ENCODE measurements around the gene MACROD2. TPM values are rescaled to one million over a fixed set of nuclear protein-coding genes. Genes with fewer than 3 reads are reported as not detected.

Gene MACROD2
- total and polyA plus RNA-seq, 7 donors, result 0.20 to 4.8 (median 0.87) TPM

DNA sequence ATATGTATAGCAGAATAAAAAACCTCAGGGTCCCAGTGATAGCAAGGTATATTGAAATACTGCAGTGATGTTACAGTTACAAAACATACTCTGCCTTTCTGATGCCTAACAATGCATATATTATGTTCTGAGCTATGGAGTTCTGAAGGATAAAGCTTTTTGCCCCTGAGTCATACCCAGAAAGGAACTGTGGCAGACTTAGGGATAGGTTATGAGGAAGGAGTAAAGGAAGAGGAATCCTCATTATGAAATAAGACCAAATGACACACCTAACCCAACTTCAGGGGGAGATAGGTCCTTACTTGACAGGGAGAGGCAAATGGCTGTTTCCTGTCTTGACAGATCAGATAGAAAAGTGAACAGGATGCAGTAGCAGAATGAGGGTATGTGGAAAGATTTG lies 1282.7 kb downstream of the MACROD2 start:
- Histone ChIP-seq H3K27ac (no peak overlapping the region), H3K4me1 (no peaks in the 10 kb centered on the region), H3K36me3 (ENCODE audit: insufficient read depth in 1 of 2, low read depth in 1 of 2) (no peaks in the 10 kb centered on the region), H3K9me3 (no peaks in the 10 kb centered on the region), H3K27me3 (ENCODE audit: insufficient read depth in 3 of 3, low read length in 2 of 3) (no peaks in the 10 kb centered on the region), H3K4me3 (no peak overlapping the region)
- ATAC-seq, result no peak
- TF ChIP-seq, protein P1, sequence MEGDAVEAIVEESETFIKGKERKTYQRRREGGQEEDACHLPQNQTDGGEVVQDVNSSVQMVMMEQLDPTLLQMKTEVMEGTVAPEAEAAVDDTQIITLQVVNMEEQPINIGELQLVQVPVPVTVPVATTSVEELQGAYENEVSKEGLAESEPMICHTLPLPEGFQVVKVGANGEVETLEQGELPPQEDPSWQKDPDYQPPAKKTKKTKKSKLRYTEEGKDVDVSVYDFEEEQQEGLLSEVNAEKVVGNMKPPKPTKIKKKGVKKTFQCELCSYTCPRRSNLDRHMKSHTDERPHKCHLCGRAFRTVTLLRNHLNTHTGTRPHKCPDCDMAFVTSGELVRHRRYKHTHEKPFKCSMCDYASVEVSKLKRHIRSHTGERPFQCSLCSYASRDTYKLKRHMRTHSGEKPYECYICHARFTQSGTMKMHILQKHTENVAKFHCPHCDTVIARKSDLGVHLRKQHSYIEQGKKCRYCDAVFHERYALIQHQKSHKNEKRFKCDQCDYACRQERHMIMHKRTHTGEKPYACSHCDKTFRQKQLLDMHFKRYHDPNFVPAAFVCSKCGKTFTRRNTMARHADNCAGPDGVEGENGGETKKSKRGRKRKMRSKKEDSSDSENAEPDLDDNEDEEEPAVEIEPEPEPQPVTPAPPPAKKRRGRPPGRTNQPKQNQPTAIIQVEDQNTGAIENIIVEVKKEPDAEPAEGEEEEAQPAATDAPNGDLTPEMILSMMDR (IDR thresholded peaks at IDR 0.05), result no peak
- DNase-seq, result no peak
- intact Hi-C loops (cut with DNase I), result no loop called here

DNA sequence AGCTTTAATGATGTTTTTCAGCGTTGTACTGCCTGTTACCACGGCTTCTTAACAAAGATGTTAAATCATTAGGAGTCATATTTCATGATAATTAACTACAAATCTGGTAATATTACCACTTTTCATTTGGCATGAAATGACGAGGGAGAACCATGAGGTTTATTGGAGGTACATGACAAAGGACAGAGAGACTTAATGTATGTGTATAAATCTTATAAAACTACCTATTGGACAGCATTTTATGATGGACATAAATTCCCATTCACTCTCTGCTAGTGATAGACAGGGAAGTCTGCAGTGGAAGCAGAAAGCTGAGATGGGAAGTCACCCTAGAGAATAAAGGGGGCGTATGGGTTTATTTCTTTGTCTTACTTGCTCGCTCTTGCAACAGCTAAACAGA lies 1292.0 kb downstream of the MACROD2 start:
- Histone ChIP-seq H3K27ac (no peak overlapping the region), H3K9me3 (no peaks in the 10 kb centered on the region), H3K4me3 (no peak overlapping the region), H3K27me3 (ENCODE audit: insufficient read depth in 3 of 3, low read length in 2 of 3) (no peaks in the 10 kb centered on the region), H3K4me1 (no peaks in the 10 kb centered on the region), H3K36me3 (ENCODE audit: insufficient read depth in 1 of 2, low read depth in 1 of 2) (no peaks in the 10 kb centered on the region)
- intact Hi-C loops (cut with DNase I), result no loop called here
- 51 to 62% (median 58%) methylated on average over 5 of the region's 5 CpGs for WGBS, 3 donors
- TF ChIP-seq, protein P1 (IDR thresholded peaks at IDR 0.05), result no peak
- no peak for ATAC-seq
- DNase-seq, result no peak

- no peaks in the 10 kb centered on the region for H3K4me1 ChIP-seq
- no peak overlapping the region for H3K27ac ChIP-seq
- DNase-seq, result no peak
- H3K27me3 ChIP-seq (ENCODE audit: insufficient read depth in 3 of 3, low read length in 2 of 3), result no peaks in the 10 kb centered on the region
- no peak overlapping the region for H3K4me3 ChIP-seq
- no peak for ATAC-seq
- H3K9me3 ChIP-seq, result no peaks in the 10 kb centered on the region
- H3K36me3 ChIP-seq (ENCODE audit: insufficient read depth in 1 of 2, low read depth in 1 of 2), result no peaks in the 10 kb centered on the region
- 73 to 83% (median 75%) methylated on average over 3 of the region's 3 CpGs for WGBS, 3 donors
- TF ChIP-seq, protein P1 (IDR thresholded peaks at IDR 0.05), result no peak
- intact Hi-C loops (cut with DNase I), result no loop called here
Measured at GRCh38 chr20:15288106-15288505, 1292.8 kb downstream of the MACROD2 start.

DNA sequence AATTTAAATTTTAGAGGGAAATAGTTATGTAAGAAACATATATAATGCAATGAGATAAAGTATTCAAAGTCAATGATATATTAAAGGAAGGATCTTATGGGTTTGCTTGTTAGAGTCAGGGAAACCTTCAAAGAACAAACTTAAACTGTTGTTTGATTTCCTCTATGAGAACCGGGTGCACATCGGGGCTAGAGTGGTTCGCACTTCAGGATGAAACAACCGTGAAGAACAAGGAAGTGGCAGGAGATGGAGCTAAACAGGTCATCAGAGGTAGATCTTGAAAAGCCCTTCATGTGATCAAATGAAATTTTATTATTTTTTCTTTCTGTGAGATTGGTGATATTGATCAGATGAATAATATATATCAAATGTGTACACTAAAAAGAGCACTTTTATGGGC lies 1294.0 kb downstream of the MACROD2 start:
- Histone ChIP-seq H3K27me3 (ENCODE audit: insufficient read depth in 3 of 3, low read length in 2 of 3) (no peaks in the 10 kb centered on the region), H3K27ac (no peak overlapping the region), H3K4me1 (no peaks in the 10 kb centered on the region), H3K36me3 (ENCODE audit: insufficient read depth in 1 of 2, low read depth in 1 of 2) (no peaks in the 10 kb centered on the region), H3K4me3 (no peak overlapping the region), H3K9me3 (no peaks in the 10 kb centered on the region)
- 61 to 79% (median 71%) methylated on average over 4 of the region's 4 CpGs for WGBS, 3 donors
- TF ChIP-seq, protein P1 (IDR thresholded peaks at IDR 0.05), result no peak
- ATAC-seq (no peak), DNase-seq (no peak)
- intact Hi-C loops (cut with DNase I), result no loop called here

- TF ChIP-seq, protein P1 (IDR thresholded peaks at IDR 0.05), result no peak
- intact Hi-C loops (cut with DNase I), result no loop called here
- H3K27me3 ChIP-seq (ENCODE audit: insufficient read depth in 3 of 3, low read length in 2 of 3), result no peaks in the 10 kb centered on the region
- WGBS, 3 donors, result 82 to 84% (median 83%) methylated on average over 4 of the region's 4 CpGs
- H3K9me3 ChIP-seq, result no peaks in the 10 kb centered on the region
- no peak overlapping the region for H3K27ac ChIP-seq
- DNase-seq (no peak), ATAC-seq (no peak)
- H3K36me3 ChIP-seq (ENCODE audit: insufficient read depth in 1 of 2, low read depth in 1 of 2), result no peaks in the 10 kb centered on the region
- no peaks in the 10 kb centered on the region for H3K4me1 ChIP-seq
- H3K4me3 ChIP-seq, result no peak overlapping the region
Measured at GRCh38 chr20:15292405-15292804, 1297.1 kb downstream of the MACROD2 start.

All from psoas muscle (tissue), 8 donors.